ENCODE measurements around the gene UAP1L1.
"Not testable (repeated sequence)": the region's sequence is repeated elsewhere in the genome, so short reads cannot be mapped to it uniquely, and the experiment has no call there.

UAP1L1 gene

GRCh38 chr9:137077010-137077747, at the start of gene UAP1L1:
UAP1L1 (plus strand) TSS chr9:137077517; CDS start chr9:137077533, 16 bp downstream.
- DNase-seq: no peak

GRCh38 chr9:137028263-137029057, 48.9 kb upstream of the UAP1L1 start:
- DNase-seq: peak; percentile 72

- no peak for DNase-seq
Observed at GRCh38 chr9:137029058-137029936, 48.0 kb upstream of the UAP1L1 start.

- DNase-seq: no peak
Observed at GRCh38 chr9:137030006-137030405, 47.3 kb upstream of the UAP1L1 start.

- DNase-seq: no peak
Observed at GRCh38 chr9:137030538-137031527, 46.5 kb upstream of the UAP1L1 start.

- no peak for DNase-seq
Observed at GRCh38 chr9:137031904-137032640, 45.2 kb upstream of the UAP1L1 start, which contains the start of gene FUT7. FUT7 (minus strand) TSS chr9:137032088; CDS start chr9:137031991, 97 bp downstream.

GRCh38 chr9:137032858-137033257, 44.5 kb upstream of the UAP1L1 start:
- DNase-seq: no peak

GRCh38 chr9:137033481-137033880, 43.8 kb upstream of the UAP1L1 start:
- DNase-seq: not testable (repeated sequence)

GRCh38 chr9:137034039-137034708, 43.1 kb upstream of the UAP1L1 start:
- no peak for DNase-seq

- peak; percentile 66 for DNase-seq
Observed at GRCh38 chr9:137034709-137035506, 42.4 kb upstream of the UAP1L1 start.

GRCh38 chr9:137035507-137035834, 41.8 kb upstream of the UAP1L1 start:
- no peak for DNase-seq

- no peak for DNase-seq
Observed at GRCh38 chr9:137035937-137036336, 41.4 kb upstream of the UAP1L1 start.

- DNase-seq: no peak
Observed at GRCh38 chr9:137037035-137037434, 40.3 kb upstream of the UAP1L1 start.

GRCh38 chr9:137037483-137037882, 39.8 kb upstream of the UAP1L1 start:
- no peak for DNase-seq

- DNase-seq: no peak
Observed at GRCh38 chr9:137038916-137039315, 38.4 kb upstream of the UAP1L1 start.

GRCh38 chr9:137039611-137040366, 37.5 kb upstream of the UAP1L1 start:
- DNase-seq: no peak

GRCh38 chr9:137040568-137040967, 36.7 kb upstream of the UAP1L1 start:
- DNase-seq: no peak

GRCh38 chr9:137041124-137041523, 36.2 kb upstream of the UAP1L1 start:
- DNase-seq: no peak

Measured in NCI-H2107 (cell line).